Vagina (tissue), 2 donors: ENCODE results near the gene BBS7.

ENCODE experiments used
- POLR2A ChIP-seq, 2 donors: fragments of 450-650 bp; IDR thresholded peaks; one replicate each; pipeline ENCODE4 v1.6.1; 2017; ENCODE audit warnings: antibody characterized with exemption in 2 of 2, mild to moderate bottlenecking in 2 of 2, moderate library complexity in 2 of 2
- TF ChIP-seq, protein P1 (sequence below), 3 experiments: fragments of 450-650 bp in 2 of 3; fragments of 200-600 bp in 1 of 3; sonication (generic) in 1 of 3; IDR thresholded peaks; one replicate each; pipeline ENCODE4 v1.5.1; 2017 to 2019; ENCODE audit warnings: antibody characterized with exemption in 3 of 3, mild to moderate bottlenecking in 2 of 3, moderate library complexity in 2 of 3

DNA sequence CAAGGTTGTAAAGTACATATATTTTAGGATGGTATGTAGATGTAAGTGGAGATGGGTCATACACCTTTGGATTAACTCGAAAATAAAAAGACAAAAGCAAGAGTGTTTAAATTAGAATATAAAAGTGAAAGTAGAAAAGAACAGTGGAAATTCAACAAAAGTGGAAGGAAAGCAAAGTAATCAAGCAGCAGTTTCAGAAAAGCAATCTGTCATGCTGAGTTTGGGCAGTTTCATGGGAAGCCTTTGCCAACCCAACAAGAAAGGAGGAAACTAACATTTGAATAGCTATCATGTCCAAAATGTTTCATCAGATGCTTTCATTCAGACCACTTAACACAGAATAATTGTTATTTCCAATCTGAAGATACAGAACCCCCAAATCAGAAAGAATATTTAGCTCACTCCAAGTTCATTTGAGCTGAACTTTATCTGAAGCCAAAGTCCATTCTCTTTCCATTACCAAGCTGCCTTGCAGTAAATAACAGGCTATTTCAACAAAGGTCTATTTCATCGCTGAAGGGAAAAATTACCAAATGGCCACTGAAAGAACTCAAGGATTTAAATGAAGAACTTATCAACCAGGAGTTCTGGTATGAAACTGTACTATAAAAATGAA is 71.0 kb downstream of the BBS7 start:
- no peak for TF ChIP-seq POLR2A (IDR thresholded peaks at IDR 0.05)
- TF ChIP-seq, protein P1, sequence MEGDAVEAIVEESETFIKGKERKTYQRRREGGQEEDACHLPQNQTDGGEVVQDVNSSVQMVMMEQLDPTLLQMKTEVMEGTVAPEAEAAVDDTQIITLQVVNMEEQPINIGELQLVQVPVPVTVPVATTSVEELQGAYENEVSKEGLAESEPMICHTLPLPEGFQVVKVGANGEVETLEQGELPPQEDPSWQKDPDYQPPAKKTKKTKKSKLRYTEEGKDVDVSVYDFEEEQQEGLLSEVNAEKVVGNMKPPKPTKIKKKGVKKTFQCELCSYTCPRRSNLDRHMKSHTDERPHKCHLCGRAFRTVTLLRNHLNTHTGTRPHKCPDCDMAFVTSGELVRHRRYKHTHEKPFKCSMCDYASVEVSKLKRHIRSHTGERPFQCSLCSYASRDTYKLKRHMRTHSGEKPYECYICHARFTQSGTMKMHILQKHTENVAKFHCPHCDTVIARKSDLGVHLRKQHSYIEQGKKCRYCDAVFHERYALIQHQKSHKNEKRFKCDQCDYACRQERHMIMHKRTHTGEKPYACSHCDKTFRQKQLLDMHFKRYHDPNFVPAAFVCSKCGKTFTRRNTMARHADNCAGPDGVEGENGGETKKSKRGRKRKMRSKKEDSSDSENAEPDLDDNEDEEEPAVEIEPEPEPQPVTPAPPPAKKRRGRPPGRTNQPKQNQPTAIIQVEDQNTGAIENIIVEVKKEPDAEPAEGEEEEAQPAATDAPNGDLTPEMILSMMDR (IDR thresholded peaks at IDR 0.05), result no peak
